Measurements from ENCODE around the gene CBLB.

The CBLB gene

DNA sequence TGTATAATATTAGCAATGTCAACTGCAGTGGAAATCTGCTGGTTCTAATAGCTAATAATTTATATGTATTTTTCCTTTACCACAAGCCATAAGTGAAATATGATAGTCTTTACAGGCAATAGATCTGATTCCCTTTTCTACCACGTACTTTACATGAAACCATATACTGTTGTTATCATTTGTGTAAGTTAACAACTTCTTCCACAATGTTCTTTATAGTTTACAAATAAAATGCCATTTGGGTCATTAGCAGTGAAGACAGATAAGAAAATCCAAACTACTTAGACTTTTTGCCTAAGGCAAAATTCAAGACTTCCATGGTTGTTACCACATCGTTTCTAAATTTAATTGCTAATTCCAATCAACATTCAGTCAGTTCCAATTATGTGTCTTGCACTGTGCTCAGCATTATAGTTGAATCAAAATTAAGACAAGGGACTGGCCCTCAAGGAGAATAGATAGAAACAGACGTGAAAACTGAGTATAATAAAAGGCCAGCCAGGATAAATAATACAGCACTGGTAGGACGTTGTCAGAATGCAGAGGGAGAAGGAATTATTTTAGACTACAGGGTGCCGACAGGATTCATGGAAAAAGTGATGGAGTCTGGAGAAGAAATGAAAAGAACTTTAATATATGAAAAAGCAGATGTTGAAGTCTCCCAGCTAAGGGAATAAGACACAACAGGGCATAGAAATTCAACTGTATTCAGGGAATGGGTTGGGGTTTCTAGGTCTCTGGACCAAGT, 252.3 kb downstream of the CBLB start:
- no peak for DNase-seq (ENCODE audit: low spot score)

DNA sequence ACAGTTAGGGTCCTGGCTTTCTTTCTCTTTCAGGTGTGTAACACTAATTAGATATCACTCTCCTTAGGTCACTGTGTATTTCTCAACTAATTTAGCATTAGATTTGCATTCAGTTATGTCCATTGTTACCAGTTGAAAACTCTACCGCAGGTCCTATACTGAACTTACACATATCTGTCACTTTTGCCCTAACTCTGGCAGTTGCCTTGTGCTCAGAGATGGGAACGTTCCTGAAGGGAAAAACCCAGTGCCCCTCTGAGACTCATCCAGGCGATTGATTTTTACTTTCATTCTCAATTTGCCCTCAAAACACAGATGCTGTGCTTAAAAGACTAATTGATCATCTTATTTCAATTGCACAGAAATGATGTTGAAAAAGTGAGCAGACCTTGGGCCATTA, 253.0 kb downstream of the CBLB start:
- no peak for DNase-seq (ENCODE audit: low spot score)

DNA sequence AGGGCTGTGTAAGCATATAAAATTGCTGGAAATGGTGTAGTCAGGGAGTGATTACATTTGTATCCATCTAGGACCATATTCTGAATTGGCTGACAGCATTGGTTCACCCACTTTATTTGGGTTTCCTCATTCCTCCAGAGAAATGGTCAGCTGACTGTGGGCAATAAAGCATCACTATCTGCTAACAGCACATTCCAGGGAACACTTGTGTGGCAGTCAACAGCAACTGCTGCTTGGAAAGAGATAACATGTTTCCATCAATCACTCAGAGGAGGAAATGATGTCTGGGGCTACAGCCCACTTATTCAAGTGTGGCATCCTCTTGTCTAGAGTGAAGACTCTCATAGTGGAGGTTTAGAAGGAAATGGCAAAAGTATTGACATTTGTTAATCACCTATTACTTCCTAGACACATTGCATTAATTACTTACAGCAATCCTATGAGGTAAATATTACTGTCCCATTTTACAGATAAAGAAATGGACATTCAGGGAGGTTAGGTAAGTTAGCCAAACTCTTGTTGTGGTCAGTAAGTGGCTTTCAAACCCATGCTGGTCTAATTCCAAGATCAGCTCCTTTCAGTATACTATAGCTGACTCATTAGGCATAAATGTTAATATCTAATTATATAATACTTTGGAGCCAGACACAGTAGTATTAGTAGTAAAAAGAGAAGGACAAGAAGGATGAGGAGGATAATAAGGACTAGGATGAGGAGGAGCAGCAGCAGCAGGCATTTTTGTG, 254.4 kb downstream of the CBLB start:
- no peak for DNase-seq (ENCODE audit: low spot score)

DNA sequence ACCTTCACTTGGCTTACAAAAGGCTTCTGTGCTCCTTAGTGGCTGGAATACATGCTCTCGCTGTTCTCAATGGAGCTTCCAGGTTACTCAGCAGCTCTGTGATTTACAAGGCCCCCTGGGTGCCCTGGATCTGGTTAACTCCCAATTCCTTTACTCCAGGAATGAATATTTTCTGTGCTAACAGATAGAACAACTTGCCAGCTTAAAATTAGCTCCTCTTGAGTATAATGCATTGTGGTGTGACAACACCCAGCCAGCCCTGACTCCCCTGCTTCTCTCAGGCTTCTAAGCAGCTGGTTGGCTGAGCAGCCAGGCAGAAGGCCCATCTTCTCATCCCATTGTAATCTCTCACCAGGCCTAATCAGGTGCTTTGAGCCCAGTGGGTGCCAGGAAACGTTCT, 255.7 kb downstream of the CBLB start:
- DNase-seq (ENCODE audit: low spot score) = no peak

DNA sequence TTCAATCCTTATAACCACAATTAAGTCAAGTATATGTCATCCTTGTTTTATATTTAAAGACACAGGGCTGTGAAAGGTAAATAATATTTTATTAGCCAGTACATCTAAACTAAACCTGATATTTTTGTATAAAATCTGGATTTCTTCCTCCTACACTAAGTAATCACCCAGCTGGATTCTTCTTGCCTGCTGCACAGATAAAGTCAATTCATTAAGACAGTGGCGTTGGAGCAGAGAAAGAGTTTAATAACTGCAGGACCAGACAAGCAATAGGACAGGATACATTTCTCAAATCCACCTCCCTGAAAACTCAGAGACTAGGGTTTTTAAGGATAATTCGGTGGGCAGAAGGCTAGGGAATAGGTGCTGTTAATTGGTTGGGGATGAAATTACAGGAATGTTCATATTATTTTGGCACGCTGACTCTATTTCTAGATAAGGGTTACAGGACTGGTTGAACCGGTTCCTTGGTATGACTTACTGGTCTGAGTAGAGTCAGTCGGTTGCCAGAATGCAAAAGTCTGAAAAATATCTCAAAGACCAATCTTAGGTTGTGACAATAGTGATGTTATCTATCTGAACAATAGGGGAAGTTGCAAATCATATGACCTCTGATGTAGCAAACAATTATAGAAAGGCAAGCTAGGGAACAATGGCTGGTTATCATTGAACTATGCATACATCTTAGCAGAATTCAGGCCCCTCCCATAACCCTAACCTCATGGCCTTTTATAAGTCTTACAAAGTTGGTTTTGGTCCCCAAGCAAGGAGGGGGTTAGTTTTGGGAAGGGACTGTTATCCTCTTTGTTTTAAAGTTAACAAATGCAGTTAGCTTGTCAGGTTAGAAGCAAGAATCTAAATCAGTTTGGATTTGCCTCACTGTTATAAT, 257.3 kb downstream of the CBLB start:
- DNase-seq (ENCODE audit: low spot score) = no peak

DNA sequence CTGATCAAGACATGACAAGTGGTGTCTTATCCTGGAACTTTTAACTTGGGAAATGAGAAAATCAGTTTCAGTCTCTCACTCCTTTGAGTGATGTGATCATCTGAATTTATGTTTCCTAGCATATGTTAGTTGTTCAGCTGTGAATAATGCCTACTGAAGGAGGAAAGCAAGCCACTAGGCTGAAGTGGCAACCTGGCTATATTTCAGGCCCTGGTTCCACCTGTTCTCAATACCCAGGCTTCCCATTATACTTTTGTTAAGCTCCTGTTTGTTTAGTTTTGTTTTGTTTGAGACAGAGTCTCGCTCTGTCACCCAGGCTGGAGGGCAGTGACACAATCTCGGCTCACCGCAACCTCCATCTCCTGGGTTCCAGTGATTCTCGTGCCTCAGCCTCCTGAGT, 258.3 kb downstream of the CBLB start:
- DNase-seq (ENCODE audit: low spot score) = no peak

DNA sequence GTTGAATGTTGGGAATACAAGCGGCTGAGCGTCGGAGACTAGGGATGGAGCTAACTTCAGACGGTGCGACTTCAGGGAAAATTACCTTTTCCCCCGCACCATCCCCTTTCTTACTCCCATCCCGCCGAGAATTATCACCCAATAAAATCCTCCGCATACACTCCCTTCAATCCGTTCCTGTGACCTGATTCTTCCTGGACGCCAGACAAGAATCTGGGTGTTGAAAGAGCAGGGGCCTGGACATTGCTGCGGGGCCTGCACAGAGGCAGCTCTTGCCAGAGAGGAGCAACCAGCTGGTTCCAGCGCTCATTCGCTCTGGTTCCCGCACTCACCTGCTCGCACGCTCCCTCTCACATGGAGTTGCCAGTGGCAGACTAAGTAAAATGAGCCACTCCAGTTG, 260.2 kb downstream of the CBLB start:
- DNase-seq (ENCODE audit: low spot score) = no peak

DNA sequence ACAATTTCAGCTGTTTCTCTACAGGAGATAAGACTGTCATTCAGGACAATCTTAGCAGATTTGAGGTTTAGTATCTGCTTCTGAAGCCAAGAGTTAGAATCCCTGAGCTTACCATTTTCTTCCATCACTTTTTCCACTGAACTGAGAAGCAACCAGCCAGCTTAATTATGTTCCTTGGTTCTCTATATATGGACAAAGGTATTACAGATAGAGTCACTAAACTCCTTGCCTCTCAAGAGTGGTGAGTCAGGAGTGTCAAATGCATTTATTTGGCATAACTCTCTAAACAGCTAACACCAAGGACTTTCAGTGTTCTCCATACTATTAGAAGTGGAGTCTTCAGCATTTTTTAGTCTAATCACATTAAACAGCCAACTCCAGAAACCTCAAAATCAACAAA, 262.8 kb downstream of the CBLB start:
- DNase-seq (ENCODE audit: low spot score) = no peak
